GM19240 (cell line): ENCODE data around the gene SLC38A9.
"Not testable (repeated sequence)": the region's sequence is repeated elsewhere in the genome, so short reads cannot be mapped to it uniquely, and the experiment has no call there.

ENCODE experiments used
- DNase-seq: peaks from one replicate; pipeline ENCODE4 v3.0.0; 2011; ENCODE audit warnings: low spot score; ENCODE audit not compliant: insufficient read length

The SLC38A9 gene

DNA sequence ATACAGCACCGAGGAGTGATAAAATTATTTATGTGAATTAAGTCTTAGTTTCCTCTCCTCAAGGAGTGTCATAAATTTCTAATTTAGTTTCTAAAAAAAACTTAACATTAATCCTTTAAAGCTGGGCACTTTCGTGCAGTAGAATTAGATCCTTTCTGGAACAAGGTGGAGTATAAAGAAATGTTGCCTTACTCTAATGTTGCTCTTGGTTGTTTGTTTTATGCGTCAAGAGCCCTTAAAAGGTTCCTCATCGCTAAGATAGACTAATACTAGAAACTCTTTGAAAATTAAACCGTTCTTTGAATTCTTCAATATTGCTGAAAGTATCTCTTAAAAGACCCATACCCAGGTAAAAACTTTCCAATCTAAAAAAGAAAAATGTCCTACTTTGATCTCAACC, 93.8 kb downstream of the SLC38A9 start:
- no peak for DNase-seq

DNA sequence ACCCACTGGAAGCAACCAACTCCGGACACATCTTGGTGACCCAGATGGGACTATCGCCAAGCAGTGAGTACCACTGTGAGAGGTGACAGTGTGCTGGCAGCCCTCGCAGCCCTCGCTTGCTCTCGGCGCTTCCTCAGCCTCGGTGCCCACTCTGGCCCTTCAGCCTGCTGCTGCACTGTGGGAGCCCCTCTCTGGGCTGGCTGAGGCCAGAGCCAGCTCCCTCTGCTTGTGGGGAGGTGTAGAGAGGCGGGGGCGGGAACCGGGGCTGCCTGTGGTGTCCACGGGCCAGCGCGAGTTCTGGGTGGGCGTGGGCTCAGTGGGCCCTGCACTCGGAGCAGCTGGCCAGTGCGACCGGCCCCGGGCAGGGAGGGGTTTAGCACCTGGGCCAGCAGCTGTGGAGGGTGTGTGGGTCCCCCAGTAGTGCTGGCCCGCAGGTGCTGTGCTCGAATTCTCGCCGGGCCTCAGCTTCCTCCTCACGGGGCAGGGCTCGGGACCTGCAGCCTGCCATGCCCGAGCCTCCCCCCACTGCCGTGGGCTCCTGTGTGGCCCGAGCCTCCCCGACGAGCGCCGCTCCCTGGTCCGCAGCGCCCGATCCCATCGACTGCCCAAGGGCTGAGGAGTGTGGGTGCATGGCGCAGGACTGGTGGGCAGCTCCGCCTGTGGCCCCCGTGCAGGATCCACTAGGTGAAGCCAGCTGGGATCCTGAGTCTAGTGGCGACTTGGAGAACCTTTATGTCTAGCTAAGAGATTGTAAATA, 98.8 kb downstream of the SLC38A9 start:
- no peak for DNase-seq

DNA sequence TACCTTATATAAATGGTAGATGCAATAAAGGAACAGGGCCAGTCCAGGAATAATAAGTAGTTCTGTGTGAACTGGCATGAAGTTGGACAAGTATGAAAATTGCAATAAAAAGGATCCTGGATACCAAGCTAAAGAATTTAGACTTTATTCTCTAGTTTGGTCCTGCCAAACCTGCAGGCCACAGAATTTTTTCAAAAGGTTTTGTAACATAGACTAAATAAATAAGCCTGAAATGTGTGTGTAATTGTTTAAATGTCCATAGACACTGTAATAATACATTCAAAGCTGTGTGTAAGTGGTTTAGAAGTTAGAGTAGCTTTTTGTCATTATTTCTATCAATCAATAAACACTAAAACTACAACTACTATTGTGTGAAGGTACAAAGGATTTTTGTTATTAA, 101.6 kb downstream of the SLC38A9 start:
- DNase-seq = no peak

DNA sequence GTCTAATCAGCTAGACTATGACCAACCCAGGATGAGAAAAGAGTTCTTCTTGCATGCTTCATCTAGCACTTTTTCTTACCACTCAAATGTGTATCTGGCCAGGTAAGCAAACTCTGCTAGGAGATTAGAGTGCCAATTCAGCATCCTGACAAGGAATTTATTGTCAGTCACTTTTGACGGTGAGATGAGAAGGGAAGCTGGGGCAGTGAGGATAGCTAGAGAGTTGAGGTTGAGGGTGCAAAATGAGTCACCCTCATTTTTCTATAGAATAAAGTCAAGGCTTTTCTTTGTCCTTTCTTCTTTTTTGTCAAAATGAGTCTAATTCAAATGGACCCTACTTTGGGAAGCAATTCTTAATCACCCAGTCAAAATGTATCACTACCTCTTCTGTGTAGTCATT, 102.7 kb downstream of the SLC38A9 start:
- no peak for DNase-seq

DNA sequence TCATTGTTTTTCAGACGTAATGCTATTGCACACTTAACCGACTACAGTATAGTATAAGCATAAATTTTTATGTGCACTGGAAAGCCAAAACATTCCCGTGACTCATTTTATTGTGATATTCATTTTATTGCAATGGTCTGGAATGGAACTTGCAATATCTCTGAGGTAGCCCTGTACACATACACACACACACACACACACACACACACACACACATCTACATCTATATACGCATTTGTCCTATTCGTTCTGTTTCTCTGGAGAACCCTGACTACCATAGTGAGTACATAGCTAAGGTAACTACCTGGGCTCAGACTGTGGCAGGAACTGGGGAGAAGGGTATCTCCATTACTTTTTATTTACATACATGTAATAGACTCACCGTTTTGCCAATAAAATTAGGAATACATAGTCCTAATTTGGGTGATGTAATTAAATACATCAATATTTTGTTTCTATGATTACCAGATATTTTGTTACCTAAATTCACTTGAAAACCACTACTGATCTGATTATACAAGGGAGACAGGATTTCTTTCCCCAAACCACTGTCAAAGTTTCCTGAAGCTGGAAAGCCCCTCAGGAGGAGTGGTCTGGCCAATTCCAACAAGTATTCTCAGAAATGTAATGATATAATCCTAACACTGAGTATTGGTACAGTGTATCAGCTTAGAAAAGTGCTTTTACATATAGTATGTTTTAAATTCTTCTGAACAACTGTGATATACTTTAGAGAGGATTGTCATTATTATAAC, 103.4 kb downstream of the SLC38A9 start:
- DNase-seq = no peak

DNA sequence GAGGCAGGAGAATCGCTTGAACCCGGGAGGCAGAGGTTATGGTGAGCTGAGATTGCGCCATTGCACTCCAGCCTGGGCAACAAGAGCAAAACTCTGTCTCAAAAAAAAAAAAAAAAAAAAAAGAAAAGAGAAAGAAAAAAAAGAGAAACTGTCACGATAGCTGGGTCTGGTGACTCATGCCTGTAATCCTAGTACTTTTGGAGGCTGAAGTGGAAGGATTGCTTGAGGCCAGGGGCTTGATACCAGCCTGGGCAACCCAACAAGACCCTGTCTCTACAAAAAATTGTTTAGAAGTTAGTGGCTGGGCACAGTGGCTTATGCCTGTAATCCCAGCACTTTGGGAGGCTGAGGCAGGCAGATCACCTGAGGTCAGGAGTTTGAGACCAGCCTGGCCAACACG, 104.8 kb downstream of the SLC38A9 start:
- DNase-seq = not testable (repeated sequence)

DNA sequence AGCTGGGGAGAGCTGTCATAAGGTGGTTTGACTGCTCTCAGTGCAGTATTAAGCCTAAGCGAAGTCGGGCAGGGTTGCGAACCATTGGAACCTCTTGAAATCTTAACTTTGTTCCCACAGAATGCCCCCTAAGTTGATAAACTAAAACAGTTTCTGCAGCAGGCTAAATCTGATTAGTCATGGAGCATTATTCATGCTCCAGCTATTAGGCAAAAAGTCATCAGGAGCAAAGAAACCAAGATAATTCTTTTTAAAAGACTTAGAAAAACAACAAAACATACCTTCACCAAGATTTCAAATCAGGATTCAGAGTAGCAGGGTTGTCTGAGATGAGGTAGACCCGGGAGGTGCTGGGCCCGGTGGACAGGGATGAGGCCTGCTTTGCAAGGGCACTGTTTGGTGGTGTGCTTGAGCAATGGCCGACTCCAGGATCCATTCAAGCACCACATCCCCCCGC, 107.5 kb downstream of the SLC38A9 start:
- no peak for DNase-seq

DNA sequence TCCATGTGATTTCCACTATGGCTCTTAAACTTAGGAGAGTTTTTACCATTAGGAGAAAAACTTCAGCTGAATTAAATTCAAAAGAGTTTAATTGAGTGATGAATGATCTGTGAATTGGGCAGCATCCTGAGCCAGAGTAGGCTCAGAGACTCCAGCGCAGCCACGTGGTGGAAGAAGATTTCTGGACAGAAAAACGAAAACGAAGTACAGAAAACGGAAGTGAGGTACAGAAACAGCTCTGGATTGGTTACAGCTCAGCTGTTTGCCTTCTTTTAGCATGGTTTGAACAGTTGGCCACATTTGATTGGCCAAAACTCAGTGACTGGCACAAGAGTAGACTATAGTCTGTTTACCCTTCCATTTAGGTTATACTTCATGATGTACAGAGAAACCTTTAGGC, 108.2 kb downstream of the SLC38A9 start:
- DNase-seq = no peak

DNA sequence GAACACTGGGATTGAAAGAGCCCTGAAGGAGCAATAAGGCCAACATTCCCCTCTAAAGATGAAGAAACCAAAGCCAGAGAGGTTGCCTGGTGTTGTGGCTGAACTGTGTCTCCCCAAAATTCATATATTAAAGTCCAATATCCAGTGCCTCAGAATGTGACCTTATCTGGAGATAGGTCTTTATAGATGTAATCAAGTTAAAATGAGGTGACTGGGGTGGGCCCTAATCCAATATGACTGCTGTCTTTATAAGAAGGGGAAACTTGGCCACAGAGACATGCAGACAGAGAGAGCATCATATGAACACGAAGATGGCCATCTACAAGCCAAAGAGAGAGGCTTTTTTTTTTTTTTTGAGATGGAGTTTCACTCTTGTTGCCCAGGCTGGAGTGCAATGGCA, 110.5 kb downstream of the SLC38A9 start:
- DNase-seq = no peak

DNA sequence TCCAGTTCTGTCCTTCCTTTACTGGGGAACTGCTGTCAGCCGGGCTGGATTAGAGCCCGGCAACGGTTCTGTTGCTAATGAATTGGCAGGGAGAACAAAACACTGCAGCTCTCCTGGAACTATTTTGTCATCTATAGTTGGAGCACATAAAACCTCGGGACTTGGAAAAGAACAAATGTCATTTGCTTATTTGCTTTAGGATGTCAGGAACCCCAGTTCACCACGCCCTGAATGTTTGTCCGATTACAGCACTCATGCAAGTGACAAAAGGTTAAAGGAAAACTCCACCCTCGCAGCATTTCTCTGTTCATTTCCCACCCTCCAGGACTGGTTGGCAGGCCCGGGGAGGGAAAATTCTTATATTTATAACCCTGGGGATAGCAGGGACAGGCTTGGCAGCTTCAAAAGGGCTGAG, 110.9 kb downstream of the SLC38A9 start:
- no peak for DNase-seq

DNA sequence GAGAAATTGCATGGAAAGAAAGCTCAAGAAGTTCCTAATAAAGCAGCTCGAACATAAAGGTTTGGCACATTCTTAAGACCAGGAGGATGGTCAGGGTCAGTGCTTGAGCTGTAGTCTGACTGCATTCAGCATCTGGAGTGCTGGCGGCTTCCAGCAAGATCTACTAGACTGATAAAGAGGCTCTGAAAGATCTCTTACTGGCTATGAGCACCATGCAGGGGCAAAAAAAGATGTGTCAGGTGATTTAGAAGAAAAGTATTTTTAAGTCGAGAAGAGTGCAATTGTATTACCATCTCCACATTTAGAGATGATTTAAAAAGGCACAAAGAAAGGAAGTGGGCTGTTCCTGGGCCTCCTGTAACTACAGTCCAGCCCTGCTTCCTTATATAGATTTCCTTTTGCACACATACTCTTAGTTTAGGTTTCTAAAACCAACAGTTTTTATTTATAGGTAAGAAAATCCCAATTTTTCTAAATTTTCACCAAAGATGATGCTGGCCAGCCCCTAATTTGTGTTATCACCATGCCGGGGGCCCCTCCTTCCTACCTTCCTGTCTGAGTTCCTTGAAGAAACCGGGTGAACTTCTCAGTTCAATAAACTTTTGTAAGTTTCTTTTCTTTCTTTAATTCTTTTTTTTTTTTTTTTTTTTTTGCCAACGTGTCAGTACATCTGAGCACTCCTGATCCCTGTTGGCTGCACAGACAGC, 111.5 kb downstream of the SLC38A9 start:
- DNase-seq = no peak

DNA sequence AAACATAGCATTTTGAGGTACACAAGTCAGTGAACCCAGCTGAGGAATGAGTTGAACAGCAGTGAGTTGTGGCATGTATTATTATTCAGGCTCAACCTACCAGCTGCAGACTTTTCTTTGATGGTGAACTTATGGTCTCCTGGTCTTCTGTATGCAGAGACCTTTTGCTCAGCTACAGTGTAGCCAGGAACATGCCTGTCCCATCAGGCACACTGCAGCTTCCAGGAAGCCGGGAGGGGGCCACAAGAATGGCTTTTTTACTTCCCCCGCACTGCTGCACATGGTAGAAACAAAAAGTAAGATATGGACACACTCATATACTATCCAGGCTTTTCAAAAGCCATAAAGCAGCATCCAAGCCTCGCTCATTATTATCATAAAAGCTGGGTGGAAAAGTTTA, 112.0 kb downstream of the SLC38A9 start:
- DNase-seq = no peak

DNA sequence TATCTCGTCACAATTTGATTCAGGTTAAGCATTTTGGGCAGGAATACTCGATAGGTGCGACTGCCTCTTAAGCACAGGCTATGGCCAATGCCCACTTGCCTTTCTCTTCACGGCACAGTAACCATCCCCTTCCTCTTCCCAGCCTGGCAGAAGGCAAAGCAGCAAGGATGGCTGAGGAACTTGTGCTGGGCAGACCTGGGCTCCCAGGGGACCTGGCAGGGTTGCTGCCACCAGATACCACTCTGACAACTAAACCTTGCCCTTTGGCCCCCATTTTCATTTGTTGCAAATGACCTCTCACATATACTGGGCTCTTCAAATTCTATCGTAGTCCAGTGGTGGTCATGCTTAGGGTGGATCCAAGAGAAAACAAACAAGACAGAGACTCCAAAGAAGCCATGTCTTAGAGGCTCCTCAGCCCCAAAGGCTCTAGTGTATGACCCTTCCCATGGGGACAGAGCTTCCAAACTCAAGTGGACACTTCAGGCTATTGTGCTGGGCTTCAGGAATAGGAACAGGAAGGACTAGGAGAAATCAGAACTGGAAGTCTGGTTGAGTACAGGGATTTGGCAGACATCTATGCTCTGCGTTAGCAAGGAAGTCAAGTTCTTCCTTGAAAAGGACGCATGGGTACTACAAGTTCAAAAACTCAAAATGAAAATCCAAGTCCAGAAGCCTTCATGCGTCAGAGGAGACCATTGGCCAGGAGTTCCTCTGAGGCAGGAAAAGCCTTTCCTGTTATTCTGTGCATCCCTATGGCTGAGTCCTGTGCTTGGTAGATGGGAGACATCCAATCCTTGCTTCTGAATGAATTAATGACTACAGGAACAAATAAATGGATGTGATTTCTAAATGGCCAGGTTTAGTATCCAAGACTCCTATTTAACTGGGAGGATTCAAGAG, 112.7 kb downstream of the SLC38A9 start:
- DNase-seq = no peak

DNA sequence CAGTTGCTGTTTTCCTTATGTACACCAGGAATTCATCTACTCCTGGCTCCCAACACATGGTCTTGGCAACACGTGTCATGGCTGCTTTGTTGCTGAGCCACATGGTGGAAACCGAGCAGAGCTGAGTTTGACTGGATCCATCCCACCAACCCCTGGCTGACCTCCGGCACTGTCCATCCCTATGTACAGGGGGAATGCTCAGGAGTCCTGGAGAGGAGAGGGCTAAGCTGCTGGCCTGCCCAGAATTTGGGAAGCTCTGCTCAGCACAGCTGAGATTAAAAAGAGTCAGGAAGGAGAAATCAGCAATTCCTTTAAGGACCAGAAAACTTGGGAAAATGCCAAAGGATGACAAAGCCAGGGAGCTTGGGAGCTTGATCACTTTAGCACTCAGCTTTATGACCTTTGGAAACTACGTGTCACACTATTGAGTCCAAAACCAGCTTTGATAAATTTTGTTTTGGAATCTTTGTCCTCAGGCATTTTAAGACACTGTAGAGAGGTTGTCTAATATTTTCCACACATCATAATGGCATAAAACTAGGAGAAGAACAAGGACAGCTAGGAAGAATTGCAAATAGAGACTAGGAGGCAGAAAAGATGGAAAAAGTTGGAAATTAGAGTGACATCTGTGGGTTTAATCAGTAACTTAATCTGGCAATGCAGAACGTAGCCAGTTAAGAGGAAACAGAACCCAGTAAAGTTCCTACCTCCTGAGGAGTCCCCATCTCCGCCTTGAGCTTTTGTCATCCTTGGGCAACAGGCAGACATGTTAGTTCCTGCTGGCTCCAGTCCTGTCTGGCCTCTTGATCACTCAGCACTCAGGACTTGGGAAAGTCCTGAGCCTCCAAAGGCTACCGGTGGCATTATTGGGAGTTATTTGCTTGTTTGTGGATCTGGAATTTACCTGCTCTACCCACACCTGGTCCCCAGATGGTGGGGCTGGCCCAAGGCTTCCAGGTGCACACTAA, 114.8 kb downstream of the SLC38A9 start:
- no peak for DNase-seq

DNA sequence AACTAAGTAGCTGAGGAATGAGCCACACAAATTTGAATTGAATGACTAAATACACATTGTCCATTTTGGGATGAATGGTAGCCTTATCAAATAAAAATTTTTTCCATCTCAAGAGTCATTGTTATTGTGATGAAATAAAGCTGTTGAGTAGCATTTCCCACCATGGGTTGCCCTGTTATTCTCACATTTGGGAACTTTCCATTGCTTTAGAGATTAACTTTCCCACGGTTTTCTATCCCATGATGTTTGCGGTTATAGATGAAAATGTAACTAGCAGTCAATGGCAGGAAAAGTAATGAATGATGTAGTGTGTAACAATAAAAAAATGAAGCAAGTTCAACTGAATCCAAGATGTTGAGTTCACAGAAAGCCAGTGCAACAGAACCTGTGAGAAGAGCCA, 117.5 kb downstream of the SLC38A9 start:
- no peak for DNase-seq

DNA sequence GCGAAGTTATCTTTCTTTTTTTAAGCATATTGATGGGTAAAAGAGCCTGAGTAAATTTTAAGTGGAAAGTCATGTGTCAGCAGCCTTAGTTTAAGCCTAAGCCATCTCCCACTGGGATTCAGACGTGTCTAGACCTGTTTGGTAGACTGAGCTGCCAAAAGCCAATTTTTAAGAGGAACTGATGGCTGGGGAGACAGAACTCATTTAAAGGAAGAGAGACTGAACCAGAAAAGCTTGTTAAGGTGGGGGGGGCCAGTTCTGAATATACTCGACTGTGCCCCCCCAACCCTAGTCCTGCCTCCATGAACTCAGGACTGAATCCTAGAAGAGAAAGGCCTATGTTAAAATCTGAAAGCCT, 119.0 kb downstream of the SLC38A9 start:
- DNase-seq = no peak

DNA sequence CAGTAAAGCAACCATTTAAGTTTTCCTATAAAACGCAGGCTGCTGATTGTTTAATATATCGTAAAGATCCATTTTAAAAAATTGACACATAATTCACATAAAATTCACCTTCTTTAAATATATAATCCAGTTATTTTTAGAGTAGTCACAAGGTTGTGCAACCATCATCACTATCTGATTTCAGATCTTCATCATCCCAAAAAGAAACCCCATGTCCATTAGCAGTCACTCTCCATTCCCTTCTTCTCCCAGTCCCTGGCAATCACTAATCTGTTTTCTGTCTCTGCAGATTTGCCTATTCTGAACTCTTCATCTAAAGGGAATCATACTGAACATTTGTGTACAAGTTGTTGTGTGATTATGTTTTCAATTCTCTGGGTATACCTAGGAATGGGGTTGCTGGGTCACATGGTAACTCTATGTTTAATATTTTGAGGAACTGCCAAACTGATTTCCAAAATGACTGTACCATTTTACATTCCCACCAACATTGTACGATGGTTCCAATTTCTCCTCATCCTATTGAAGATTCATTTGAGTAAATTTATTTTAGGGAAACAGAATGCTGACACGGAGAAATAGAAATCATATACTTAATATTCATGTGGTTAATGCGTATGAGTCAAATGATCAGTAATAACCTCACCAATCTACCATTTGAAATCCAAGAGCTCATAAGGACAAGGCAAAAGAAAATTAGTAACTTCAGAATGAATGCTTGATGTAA, 119.6 kb downstream of the SLC38A9 start:
- no peak for DNase-seq

DNA sequence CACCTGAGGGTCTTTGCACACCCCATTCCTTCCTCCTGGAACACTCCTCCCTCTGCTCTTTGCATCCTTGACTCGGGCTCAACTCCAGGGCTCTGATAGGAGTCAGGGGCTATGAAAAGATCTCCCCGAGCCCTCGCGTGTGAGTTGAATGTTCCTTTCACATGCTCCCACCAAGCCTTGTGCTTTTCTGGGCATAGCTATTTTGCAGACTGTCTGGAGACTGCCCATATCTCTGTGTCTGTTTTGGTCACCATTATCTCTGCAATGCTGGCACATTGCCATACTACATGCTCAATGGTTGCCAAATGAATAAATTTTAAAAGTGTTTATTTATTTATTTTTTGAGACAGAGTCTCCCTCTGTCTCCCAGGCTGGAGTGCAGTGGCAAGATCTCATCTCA, 120.4 kb downstream of the SLC38A9 start:
- no peak for DNase-seq

DNA sequence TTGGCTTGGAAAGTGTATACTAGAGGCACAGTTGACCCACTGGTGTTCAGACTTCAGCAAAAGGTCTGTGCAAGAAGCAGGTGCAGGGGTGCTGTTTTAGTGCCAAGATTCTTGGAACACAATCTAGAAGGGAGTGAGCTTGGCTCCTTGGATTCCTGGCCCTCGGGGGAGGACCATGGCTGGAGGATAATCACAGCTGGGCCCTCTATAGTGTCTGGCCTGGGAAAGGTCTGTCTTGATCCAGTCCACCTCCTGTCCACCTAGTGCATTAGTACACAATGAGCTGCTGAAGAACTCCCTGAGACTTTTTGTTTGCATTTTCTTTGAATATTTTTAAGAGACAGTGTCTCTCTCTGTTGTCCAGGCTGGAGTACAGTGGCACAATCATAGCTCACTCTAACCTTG, 126.9 kb downstream of the SLC38A9 start:
- DNase-seq = no peak
